ENCODE measurements around the gene CD82. TPM values are rescaled to one million over a fixed set of nuclear protein-coding genes. Genes with fewer than 3 reads are reported as not detected.

Gene CD82
- total and polyA plus RNA-seq, 7 donors = 4.2 to 67.4 (median 11.4) TPM

DNA sequence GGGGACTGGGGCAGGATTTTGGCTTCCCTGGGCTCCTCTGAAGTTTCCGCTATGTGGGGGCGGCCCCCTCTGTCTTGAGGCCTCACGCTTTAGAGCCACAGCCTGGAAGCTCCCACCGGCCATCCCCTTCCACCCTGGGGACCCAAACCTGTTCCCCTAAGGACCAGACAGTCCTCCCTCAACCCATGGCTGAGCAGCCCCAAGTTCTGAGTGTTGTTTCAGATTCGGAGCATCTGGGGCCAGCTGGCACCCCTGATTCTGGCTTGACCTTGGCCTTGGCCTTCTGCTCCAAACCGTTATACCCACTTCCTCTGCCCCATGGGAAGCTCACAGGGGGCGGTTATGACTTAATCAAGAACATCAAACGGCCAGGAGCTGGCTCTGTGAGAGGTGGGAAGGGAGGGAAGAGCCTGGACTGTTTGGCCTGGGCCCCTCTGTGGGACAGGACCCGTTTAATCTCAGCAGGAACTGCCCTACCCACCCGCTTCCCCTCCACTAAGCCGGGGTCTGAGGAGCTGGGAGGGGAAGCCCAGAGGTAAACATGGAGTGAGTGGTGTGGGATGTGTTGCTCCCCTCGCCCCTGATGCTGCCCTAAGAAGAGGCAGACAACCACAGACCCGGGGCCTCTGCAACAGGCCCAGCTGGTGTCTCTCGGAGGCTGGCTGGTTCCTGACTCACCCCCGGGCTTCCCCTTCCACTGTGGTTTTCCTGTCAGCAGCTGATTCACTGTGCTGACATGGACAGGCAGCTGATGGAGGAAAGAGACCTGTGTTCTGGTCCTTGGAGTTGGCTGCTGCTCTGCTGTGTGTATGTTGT lies 3.4 kb downstream of the CD82 start:
- peak; percentile 84 for DNase-seq
- 31 to 66% methylated on average over 15 of the region's 15 CpGs for WGBS, 2 donors
- intact Hi-C loops (cut with DNase I) = loop anchor here (5.0 to 10.0 kb wide), 2 partner anchors 158 to 506 kb away; partner anchors contain the start of gene TSPAN18
- H3K36me3 ChIP-seq = no peaks in the 10 kb centered on the region
- no peaks in the 10 kb centered on the region for H3K9me3 ChIP-seq
- H3K27me3 ChIP-seq = no peaks in the 10 kb centered on the region
- H3K4me3 ChIP-seq = no peak overlapping the region
- peaks cover 0 to 60% (median 50%) of the 10 kb centered on the region in 4 donors for H3K4me1 ChIP-seq
- H3K27ac ChIP-seq = peak overlapping the region; percentile 47 to 72 (median 66)
- TF ChIP-seq POLR2A (IDR thresholded peaks at IDR 0.05) (no peak), EP300 (IDR thresholded peaks at IDR 0.05) (no peak), POLR2AphosphoS5 (IDR thresholded peaks at IDR 0.05) (peak in 2 of 4 donors; percentile 12 to 58)
- TF ChIP-seq, protein P1, sequence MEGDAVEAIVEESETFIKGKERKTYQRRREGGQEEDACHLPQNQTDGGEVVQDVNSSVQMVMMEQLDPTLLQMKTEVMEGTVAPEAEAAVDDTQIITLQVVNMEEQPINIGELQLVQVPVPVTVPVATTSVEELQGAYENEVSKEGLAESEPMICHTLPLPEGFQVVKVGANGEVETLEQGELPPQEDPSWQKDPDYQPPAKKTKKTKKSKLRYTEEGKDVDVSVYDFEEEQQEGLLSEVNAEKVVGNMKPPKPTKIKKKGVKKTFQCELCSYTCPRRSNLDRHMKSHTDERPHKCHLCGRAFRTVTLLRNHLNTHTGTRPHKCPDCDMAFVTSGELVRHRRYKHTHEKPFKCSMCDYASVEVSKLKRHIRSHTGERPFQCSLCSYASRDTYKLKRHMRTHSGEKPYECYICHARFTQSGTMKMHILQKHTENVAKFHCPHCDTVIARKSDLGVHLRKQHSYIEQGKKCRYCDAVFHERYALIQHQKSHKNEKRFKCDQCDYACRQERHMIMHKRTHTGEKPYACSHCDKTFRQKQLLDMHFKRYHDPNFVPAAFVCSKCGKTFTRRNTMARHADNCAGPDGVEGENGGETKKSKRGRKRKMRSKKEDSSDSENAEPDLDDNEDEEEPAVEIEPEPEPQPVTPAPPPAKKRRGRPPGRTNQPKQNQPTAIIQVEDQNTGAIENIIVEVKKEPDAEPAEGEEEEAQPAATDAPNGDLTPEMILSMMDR (IDR thresholded peaks at IDR 0.05) = no peak

DNA sequence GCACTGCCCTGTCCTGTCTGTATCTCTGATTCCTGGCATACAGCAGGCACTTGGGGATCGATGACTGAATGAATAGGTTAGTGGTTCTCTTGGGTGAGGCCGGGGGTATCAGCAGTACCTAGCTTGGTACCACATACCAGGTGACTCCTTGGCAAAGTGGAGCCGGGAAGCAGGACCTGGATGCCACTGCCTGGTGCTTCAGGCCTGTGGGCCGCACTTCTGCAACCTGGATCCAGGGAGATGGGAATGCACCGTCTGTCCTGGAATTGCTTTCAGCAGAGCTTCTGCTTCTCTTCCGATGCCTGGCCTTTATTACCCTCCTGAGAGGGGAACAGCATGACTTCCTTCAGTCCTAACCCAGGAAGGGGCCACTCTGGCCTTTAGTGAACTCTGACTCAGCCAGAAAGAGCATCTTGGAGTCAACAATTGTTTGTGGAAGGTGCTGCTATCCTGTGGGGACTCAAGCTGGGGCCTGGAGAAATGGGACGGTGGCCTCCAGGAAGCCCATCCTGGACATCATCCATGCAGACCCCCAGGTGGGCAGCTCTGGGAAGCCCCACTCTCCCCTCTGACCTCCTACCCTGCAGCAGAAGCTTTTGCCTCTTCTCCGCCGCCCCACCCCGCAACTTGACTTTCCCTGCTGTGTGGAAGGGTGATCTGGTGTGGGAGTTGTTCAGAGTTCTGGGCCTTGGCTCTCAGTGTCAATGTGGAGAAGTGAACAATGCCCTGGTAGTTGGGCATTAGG lies 5.1 kb downstream of the CD82 start:
- intact Hi-C loops (cut with DNase I) = no loop called here
- no peaks in the 10 kb centered on the region for H3K36me3 ChIP-seq
- peaks cover 0 to 53% (median 47%) of the 10 kb centered on the region in 4 donors for H3K4me1 ChIP-seq
- no peaks in the 10 kb centered on the region for H3K27me3 ChIP-seq
- H3K27ac ChIP-seq = no peak overlapping the region
- H3K4me3 ChIP-seq = no peak overlapping the region
- TF ChIP-seq, protein P1 (IDR thresholded peaks at IDR 0.05) = no peak
- TF ChIP-seq POLR2AphosphoS5 (IDR thresholded peaks at IDR 0.05) = no peak
- no peak for TF ChIP-seq POLR2A (IDR thresholded peaks at IDR 0.05)
- TF ChIP-seq EP300 (IDR thresholded peaks at IDR 0.05) = no peak
- WGBS, 2 donors = 87 to 94% methylated on average over 10 of the region's 10 CpGs
- DNase-seq = no peak
- H3K9me3 ChIP-seq = no peaks in the 10 kb centered on the region

DNA sequence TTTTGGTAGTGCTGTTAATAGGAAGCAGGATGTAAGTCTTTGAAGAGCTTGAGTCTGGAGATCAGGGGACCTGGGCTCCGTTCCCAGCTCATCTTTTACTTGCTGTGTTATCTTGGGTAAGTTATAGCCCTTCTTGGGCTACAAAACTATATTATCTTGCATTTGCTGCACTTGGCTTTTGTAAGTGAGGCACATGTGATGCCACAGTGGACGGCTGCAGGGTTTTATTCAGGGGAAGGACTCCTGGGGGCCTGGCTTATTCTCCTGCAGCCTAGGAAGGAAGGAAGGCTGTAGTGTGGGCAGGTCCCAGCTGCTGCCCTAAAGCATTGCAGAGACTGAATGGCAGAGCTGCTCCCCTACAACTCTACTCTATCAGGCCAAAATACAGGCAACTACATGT lies 6.4 kb downstream of the CD82 start:
- H3K4me1 ChIP-seq = peaks cover 0 to 52% (median 43%) of the 10 kb centered on the region in 4 donors
- WGBS, 2 donors = 60 to 84% methylated on average over 2 of the region's 2 CpGs
- intact Hi-C loops (cut with DNase I) = no loop called here
- no peaks in the 10 kb centered on the region for H3K9me3 ChIP-seq
- TF ChIP-seq POLR2AphosphoS5 (IDR thresholded peaks at IDR 0.05) (no peak), EP300 (IDR thresholded peaks at IDR 0.05) (no peak), POLR2A (IDR thresholded peaks at IDR 0.05) (no peak)
- TF ChIP-seq, protein P1 (IDR thresholded peaks at IDR 0.05) = no peak
- H3K36me3 ChIP-seq = no peaks in the 10 kb centered on the region
- no peaks in the 10 kb centered on the region for H3K27me3 ChIP-seq
- H3K27ac ChIP-seq = no peak overlapping the region
- H3K4me3 ChIP-seq = no peak overlapping the region
- no peak for DNase-seq

DNA sequence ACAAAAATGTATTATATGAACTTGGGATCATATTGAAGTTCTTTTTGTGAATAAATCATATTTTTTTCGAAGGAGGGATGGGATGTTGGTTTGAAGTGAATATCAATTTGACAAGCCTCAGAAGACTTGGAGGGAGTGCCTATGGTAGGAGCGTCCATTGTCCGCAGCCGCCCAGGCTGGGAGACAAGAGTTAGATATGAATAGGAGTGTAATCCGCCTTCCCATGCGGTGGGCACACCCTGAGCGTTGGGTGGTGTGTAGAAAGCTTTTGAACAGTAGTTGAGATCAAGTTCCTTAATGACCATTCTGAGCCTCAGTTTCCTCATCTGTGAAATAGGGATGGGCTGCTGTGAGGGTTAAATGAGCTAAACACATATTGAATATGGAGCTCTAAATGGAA lies 7.0 kb downstream of the CD82 start:
- intact Hi-C loops (cut with DNase I) = no loop called here
- H3K27me3 ChIP-seq = no peaks in the 10 kb centered on the region
- WGBS, 2 donors = 95 to 98% methylated on average over 7 of the region's 7 CpGs

More for the DNA sequence above, 7.0 kb downstream of the CD82 start:
- Histone ChIP-seq H3K4me1 (peaks cover 0 to 47% (median 39%) of the 10 kb centered on the region in 4 donors), H3K4me3 (no peak overlapping the region), H3K36me3 (no peaks in the 10 kb centered on the region), H3K27ac (no peak overlapping the region), H3K9me3 (no peaks in the 10 kb centered on the region)
- DNase-seq = no peak
- TF ChIP-seq EP300 (IDR thresholded peaks at IDR 0.05) (no peak), POLR2A (IDR thresholded peaks at IDR 0.05) (no peak), POLR2AphosphoS5 (IDR thresholded peaks at IDR 0.05) (no peak)
- TF ChIP-seq, protein P1 (IDR thresholded peaks at IDR 0.05) = no peak
